Gastrocnemius medialis (tissue), 4 donors: ENCODE data around the gene PRSS8.

Source experiments
- POLR2A ChIP-seq, 2 donors: fragments of 450-650 bp; IDR thresholded peaks; one replicate each; pipeline ENCODE4 v1.6.1; 2017; ENCODE audit warnings: antibody characterized with exemption in 2 of 2, mild to moderate bottlenecking in 2 of 2, moderate library complexity in 2 of 2
- TF ChIP-seq, protein P1 (sequence below), 5 experiments: fragments of 450-650 bp in 3 of 5; fragments of 200-600 bp in 2 of 5; sonication (generic) in 2 of 5; IDR thresholded peaks in 4 of 5; conservative IDR thresholded peaks in 1 of 5; 1 replicate in 4 of 5; 2 replicates in 1 of 5; pipeline ENCODE4 v1.5.1; 2016 to 2019; ENCODE audit warnings: antibody characterized with exemption in 5 of 5, mild to moderate bottlenecking in 3 of 5, moderate library complexity in 3 of 5

GRCh38 chr16:31130336-31130891 lies 5.1 kb downstream of the PRSS8 start:
- TF ChIP-seq, protein P1, sequence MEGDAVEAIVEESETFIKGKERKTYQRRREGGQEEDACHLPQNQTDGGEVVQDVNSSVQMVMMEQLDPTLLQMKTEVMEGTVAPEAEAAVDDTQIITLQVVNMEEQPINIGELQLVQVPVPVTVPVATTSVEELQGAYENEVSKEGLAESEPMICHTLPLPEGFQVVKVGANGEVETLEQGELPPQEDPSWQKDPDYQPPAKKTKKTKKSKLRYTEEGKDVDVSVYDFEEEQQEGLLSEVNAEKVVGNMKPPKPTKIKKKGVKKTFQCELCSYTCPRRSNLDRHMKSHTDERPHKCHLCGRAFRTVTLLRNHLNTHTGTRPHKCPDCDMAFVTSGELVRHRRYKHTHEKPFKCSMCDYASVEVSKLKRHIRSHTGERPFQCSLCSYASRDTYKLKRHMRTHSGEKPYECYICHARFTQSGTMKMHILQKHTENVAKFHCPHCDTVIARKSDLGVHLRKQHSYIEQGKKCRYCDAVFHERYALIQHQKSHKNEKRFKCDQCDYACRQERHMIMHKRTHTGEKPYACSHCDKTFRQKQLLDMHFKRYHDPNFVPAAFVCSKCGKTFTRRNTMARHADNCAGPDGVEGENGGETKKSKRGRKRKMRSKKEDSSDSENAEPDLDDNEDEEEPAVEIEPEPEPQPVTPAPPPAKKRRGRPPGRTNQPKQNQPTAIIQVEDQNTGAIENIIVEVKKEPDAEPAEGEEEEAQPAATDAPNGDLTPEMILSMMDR (IDR thresholded peaks at IDR 0.05 in 4 of 5, conservative IDR thresholded peaks at IDR 0.05 in 1 of 5): no peak
- no peak for TF ChIP-seq POLR2A (IDR thresholded peaks at IDR 0.05)
